RCC 7860 (cell line): ENCODE results near the gene PANK3.

Experiments
- DNase-seq: peaks from one replicate; pipeline ENCODE4 v3.0.0-alpha.2; 2015; ENCODE audit warnings: low spot score
- FAIRE-seq: peaks from 2 replicates; lab custom pipeline; 2012; peaks lifted over from hg19 to GRCh38; lab: Jason Lieb, UNC

Gene PANK3

GRCh38 chr5:168578538-168579487 is at the start of gene PANK3:
Gene PANK3 (minus strand): TSS chr5:168579368. CDS start chr5:168579283, 85 bp downstream.
- DNase-seq, result peak; percentile 20
- FAIRE-seq, result no peak

- no peak for DNase-seq
- no peak for FAIRE-seq
Measured at GRCh38 chr5:168624850-168625364, 45.7 kb upstream of the PANK3 start.

- FAIRE-seq (no peak), DNase-seq (no peak)
Measured at GRCh38 chr5:168620807-168621206, 41.6 kb upstream of the PANK3 start.

GRCh38 chr5:168614661-168615060 is 35.5 kb upstream of the PANK3 start:
- DNase-seq (no peak), FAIRE-seq (no peak)

- no peak for DNase-seq
- no peak for FAIRE-seq
Measured at GRCh38 chr5:168613996-168614395, 34.8 kb upstream of the PANK3 start.

GRCh38 chr5:168613396-168613795 is 34.2 kb upstream of the PANK3 start:
- FAIRE-seq (no peak), DNase-seq (no peak)

GRCh38 chr5:168612996-168613395 is 33.8 kb upstream of the PANK3 start:
- no peak for FAIRE-seq
- DNase-seq, result no peak

GRCh38 chr5:168612123-168612522 is 33.0 kb upstream of the PANK3 start:
- FAIRE-seq (no peak), DNase-seq (no peak)

GRCh38 chr5:168611165-168611564 is 32.0 kb upstream of the PANK3 start:
- DNase-seq, result no peak
- FAIRE-seq, result no peak

- FAIRE-seq, result no peak
Measured at GRCh38 chr5:168609806-168610482, 30.8 kb upstream of the PANK3 start.

GRCh38 chr5:168608821-168609220 is 29.7 kb upstream of the PANK3 start:
- FAIRE-seq, result no peak
- DNase-seq, result no peak

More at GRCh38 chr5:168609806-168610482, 30.8 kb upstream of the PANK3 start:
- DNase-seq, result no peak

GRCh38 chr5:168608386-168608785 is 29.2 kb upstream of the PANK3 start:
- no peak for DNase-seq
- no peak for FAIRE-seq

- no peak for FAIRE-seq
- DNase-seq, result no peak
Measured at GRCh38 chr5:168607946-168608345, 28.8 kb upstream of the PANK3 start.

- FAIRE-seq (no peak), DNase-seq (no peak)
Measured at GRCh38 chr5:168606562-168606961, 27.4 kb upstream of the PANK3 start.

GRCh38 chr5:168604436-168604835 is 25.3 kb upstream of the PANK3 start:
- FAIRE-seq, result no peak

GRCh38 chr5:168603746-168604145 is 24.6 kb upstream of the PANK3 start:
- FAIRE-seq (no peak), DNase-seq (no peak)

More at GRCh38 chr5:168604436-168604835, 25.3 kb upstream of the PANK3 start:
- DNase-seq, result no peak

GRCh38 chr5:168602517-168602916 is 23.3 kb upstream of the PANK3 start:
- FAIRE-seq, result no peak

GRCh38 chr5:168601972-168602371 is 22.8 kb upstream of the PANK3 start:
- FAIRE-seq (no peak), DNase-seq (no peak)

More at GRCh38 chr5:168602517-168602916, 23.3 kb upstream of the PANK3 start:
- DNase-seq, result no peak

GRCh38 chr5:168600409-168600808 is 21.2 kb upstream of the PANK3 start:
- DNase-seq (no peak), FAIRE-seq (no peak)

- FAIRE-seq (no peak), DNase-seq (no peak)
Measured at GRCh38 chr5:168599826-168600225, 20.7 kb upstream of the PANK3 start.

- FAIRE-seq (no peak), DNase-seq (no peak)
Measured at GRCh38 chr5:168598639-168599038, 19.5 kb upstream of the PANK3 start.

GRCh38 chr5:168596927-168597326 is 17.8 kb upstream of the PANK3 start:
- DNase-seq (no peak), FAIRE-seq (no peak)
